ENCODE measurements around the gene SEC61B. TPM values are rescaled to one million over a fixed set of nuclear protein-coding genes. Genes with fewer than 3 reads are reported as not detected.
"Not testable (repeated sequence)": the region's sequence is repeated elsewhere in the genome, so short reads cannot be mapped to it uniquely, and the experiment has no call there.

Gene SEC61B
- total RNA-seq, 2 experiments from 2014 or later: 83.4 to 84.2 TPM

DNA sequence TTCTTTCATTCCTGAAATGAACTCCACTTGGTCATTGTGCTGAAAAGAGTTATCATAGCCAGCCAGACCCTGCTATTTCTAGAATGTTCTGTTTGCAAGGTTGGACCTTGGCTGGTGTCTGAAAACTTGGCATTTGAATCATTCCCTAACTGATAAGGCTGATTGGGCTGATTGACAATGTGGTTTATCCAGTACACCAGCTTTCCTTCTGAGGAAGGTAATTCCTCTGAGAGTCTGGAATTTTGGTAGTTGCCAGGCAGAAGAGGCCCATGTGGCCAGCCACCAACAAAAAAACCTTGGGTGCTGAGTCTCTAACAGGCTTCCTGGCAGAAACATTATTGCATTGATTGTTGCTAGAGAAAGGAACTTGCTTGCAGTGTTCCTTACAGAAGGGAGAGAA lies 15.3 kb downstream of the SEC61B start:
- Mint-ChIP-seq H3K4me1 (ENCODE audit: low read depth) (peaks cover 13% of the 10 kb centered on the region), H3K36me3 (ENCODE audit: low read depth) (peaks cover 46% of the 10 kb centered on the region), H3K27me3 (no peaks in the 10 kb centered on the region), H3K4me3 (no peak overlapping the region), H3K9me3 (no peaks in the 10 kb centered on the region), H3K27ac (no peak overlapping the region)
- CTCF ChIA-PET: interaction anchor here (0.8 kb wide), 1 partner anchor 31 kb away, joined by 3 read pairs; no protein-coding TSS in a partner anchor
- DNase-seq (no peak), ATAC-seq (ENCODE audit: poor library complexity) (no peak)
- Histone ChIP-seq H3K27me3 (ENCODE audit: control insufficient read depth in 1 of 2, insufficient read depth in 2 of 2, low read length in 2 of 2) (no peaks in the 10 kb centered on the region), H3K36me3 (ENCODE audit: insufficient read depth, low read length) (peaks cover 14% of the 10 kb centered on the region), H3K4me1 (ENCODE audit: insufficient read depth, low read length) (no peaks in the 10 kb centered on the region), H3K9me3 (ENCODE audit: control insufficient read depth in 1 of 2, insufficient read depth in 1 of 2, low read length in 2 of 2) (no peaks in the 10 kb centered on the region), H3K27ac (ENCODE audit: low read depth in 1 of 2, low read length in 2 of 2) (no peak overlapping the region), H3K4me3 (ENCODE audit: low read length) (no peak overlapping the region)
- POLR2A ChIA-PET: no interaction called here
- intact Hi-C loops (cut with DNase I, micrococcal nuclease): no loop called here
- TF ChIP-seq, protein P1, sequence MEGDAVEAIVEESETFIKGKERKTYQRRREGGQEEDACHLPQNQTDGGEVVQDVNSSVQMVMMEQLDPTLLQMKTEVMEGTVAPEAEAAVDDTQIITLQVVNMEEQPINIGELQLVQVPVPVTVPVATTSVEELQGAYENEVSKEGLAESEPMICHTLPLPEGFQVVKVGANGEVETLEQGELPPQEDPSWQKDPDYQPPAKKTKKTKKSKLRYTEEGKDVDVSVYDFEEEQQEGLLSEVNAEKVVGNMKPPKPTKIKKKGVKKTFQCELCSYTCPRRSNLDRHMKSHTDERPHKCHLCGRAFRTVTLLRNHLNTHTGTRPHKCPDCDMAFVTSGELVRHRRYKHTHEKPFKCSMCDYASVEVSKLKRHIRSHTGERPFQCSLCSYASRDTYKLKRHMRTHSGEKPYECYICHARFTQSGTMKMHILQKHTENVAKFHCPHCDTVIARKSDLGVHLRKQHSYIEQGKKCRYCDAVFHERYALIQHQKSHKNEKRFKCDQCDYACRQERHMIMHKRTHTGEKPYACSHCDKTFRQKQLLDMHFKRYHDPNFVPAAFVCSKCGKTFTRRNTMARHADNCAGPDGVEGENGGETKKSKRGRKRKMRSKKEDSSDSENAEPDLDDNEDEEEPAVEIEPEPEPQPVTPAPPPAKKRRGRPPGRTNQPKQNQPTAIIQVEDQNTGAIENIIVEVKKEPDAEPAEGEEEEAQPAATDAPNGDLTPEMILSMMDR (IDR thresholded peaks at IDR 0.05): no peak

DNA sequence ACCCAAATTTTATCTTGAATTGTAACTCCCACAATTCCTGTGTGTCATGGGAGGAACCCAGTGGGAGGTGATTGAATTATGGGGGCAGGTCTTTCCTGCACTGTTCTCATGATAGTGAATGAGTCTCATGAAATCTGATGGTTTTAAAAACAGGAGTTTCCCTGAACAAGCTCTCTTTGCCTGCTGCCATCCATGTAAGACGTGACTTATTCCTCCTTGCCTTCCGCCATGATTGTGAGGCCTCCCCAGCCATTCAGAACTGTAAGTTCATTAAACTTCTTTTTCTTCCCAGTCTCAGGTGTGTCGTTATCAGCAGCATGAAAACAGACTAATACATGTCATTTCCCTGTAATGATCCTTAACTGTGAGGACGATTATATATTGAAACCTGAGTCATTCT lies 15.8 kb downstream of the SEC61B start:
- H3K36me3 ChIP-seq (ENCODE audit: insufficient read depth, low read length); H3K9me3 ChIP-seq (ENCODE audit: control insufficient read depth in 1 of 2, insufficient read depth in 1 of 2, low read length in 2 of 2); H3K9me3 Mint-ChIP-seq; H3K27me3 Mint-ChIP-seq; H3K4me1 ChIP-seq (ENCODE audit: insufficient read depth, low read length); H3K27ac ChIP-seq (ENCODE audit: low read depth in 1 of 2, low read length in 2 of 2); DNase-seq; H3K4me3 ChIP-seq (ENCODE audit: low read length); POLR2A ChIA-PET; intact Hi-C loops (cut with DNase I, micrococcal nuclease); H3K4me3 Mint-ChIP-seq; H3K27ac Mint-ChIP-seq; CTCF ChIA-PET; ATAC-seq (ENCODE audit: poor library complexity); H3K27me3 ChIP-seq (ENCODE audit: control insufficient read depth in 1 of 2, insufficient read depth in 2 of 2, low read length in 2 of 2): not testable (repeated sequence)
- Mint-ChIP-seq H3K4me1 (ENCODE audit: low read depth) (peaks cover 13% of the 10 kb centered on the region), H3K36me3 (ENCODE audit: low read depth) (peaks cover 42% of the 10 kb centered on the region)

DNA sequence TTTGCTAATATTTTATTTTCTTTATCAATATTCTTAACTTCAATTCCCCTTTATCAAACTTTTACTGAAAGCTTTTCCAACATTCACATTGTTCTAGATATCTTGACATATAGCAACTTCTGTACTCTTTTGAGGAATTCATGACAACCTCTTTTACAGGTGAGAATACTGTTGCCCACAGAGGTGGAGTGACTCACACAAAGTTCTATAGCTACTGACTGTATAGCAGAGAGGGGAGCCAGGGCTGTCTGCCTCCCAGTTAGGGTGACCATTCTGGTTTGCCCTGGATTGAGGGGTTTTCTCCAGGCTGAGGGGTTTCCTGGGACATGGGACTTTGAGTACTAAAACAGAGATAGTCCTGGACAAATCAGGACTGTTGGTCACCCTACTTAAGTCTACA lies 16.2 kb downstream of the SEC61B start:
- H3K36me3 ChIP-seq (ENCODE audit: insufficient read depth, low read length): peaks cover 5% of the 10 kb centered on the region
- no peak overlapping the region for H3K4me3 Mint-ChIP-seq
- no peak for ATAC-seq (ENCODE audit: poor library complexity)
- no peaks in the 10 kb centered on the region for H3K9me3 ChIP-seq (ENCODE audit: control insufficient read depth in 1 of 2, insufficient read depth in 1 of 2, low read length in 2 of 2)
- H3K27me3 ChIP-seq (ENCODE audit: control insufficient read depth in 1 of 2, insufficient read depth in 2 of 2, low read length in 2 of 2): no peaks in the 10 kb centered on the region
- TF ChIP-seq, protein P1 (IDR thresholded peaks at IDR 0.05): no peak
- H3K9me3 Mint-ChIP-seq: no peaks in the 10 kb centered on the region
- no peaks in the 10 kb centered on the region for H3K4me1 ChIP-seq (ENCODE audit: insufficient read depth, low read length)
- intact Hi-C loops (cut with DNase I, micrococcal nuclease): no loop called here
- ChIA-PET POLR2A (no interaction called here), CTCF (no interaction called here)
- H3K4me3 ChIP-seq (ENCODE audit: low read length): no peak overlapping the region
- H3K27me3 Mint-ChIP-seq: no peaks in the 10 kb centered on the region
- no peak for DNase-seq
- no peak overlapping the region for H3K27ac ChIP-seq (ENCODE audit: low read depth in 1 of 2, low read length in 2 of 2)
- peaks cover 13% of the 10 kb centered on the region for H3K4me1 Mint-ChIP-seq (ENCODE audit: low read depth)
- no peak overlapping the region for H3K27ac Mint-ChIP-seq
- peaks cover 40% of the 10 kb centered on the region for H3K36me3 Mint-ChIP-seq (ENCODE audit: low read depth)

DNA sequence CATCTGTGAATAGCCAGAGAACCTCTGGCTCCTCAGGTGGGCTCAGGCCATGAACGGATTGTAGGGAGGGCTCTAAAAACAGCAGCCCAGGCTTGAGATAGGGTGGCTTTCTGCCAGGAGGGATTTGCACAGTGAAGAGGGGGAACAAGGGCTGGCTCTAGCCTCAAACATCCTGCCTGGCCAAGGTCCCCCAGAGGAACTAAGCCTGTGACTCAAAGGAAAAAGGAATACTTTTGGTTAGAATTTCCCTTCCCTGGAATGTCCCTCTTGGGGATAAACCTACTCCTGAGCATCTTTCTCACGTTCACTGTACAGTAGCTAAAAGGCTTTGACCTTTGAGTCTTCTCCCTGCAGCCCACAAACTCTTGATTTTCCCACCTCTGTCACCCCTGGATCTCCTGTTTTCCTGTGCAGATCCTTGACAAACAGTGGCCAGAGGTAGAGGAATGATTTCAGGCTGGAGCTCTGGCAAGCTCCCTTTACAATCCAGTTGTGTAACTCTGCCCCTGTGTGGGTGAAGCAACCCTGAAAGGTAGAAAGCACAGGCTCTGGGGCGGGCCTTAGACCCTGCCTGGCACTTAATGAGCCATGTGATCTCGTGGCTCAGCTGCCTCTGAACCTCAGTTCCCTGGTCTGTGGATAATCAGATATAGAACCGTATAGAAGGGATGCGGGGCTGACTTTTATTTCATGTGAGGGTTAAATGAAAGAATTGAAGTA lies 17.4 kb downstream of the SEC61B start:
- Histone ChIP-seq H3K36me3 (ENCODE audit: insufficient read depth, low read length) (peaks cover 3% of the 10 kb centered on the region), H3K27me3 (ENCODE audit: control insufficient read depth in 1 of 2, insufficient read depth in 2 of 2, low read length in 2 of 2) (no peaks in the 10 kb centered on the region), H3K4me1 (ENCODE audit: insufficient read depth, low read length) (no peaks in the 10 kb centered on the region), H3K27ac (ENCODE audit: low read depth in 1 of 2, low read length in 2 of 2) (no peak overlapping the region), H3K4me3 (ENCODE audit: low read length) (no peak overlapping the region), H3K9me3 (ENCODE audit: control insufficient read depth in 1 of 2, insufficient read depth in 1 of 2, low read length in 2 of 2) (no peaks in the 10 kb centered on the region)
- intact Hi-C loops (cut with DNase I, micrococcal nuclease): no loop called here
- Mint-ChIP-seq H3K27ac (no peak overlapping the region), H3K9me3 (no peaks in the 10 kb centered on the region), H3K4me1 (ENCODE audit: low read depth) (peaks cover 13% of the 10 kb centered on the region), H3K36me3 (ENCODE audit: low read depth) (peaks cover 45% of the 10 kb centered on the region), H3K4me3 (no peak overlapping the region), H3K27me3 (no peaks in the 10 kb centered on the region)
- TF ChIP-seq, protein P1 (IDR thresholded peaks at IDR 0.05): no peak
- no peak for ATAC-seq (ENCODE audit: poor library complexity)
- ChIA-PET CTCF (no interaction called here), POLR2A (no interaction called here)
- no peak for DNase-seq

All from CD4-positive, alpha-beta T cell (primary cell).